IgD-negative memory B cell (primary cell): ENCODE data around the gene SPTLC3. TPM values are rescaled to one million over a fixed set of nuclear protein-coding genes. Genes with fewer than 3 reads are reported as not detected.

ENCODE experiments used
- H3K27ac Mint-ChIP-seq, 3 donors: one replicate each; pipeline ENCODE4 v1.8.0; 2020 to 2022; ENCODE audit warnings: mild to moderate bottlenecking in 3 of 3, mixed read lengths in 3 of 3, moderate library complexity in 1 of 3
- H3K27me3 Mint-ChIP-seq: one replicate; pipeline ENCODE4 v1.8.0; 2021; ENCODE audit warnings: mixed read lengths
- H3K36me3 Mint-ChIP-seq: one replicate; pipeline ENCODE4 v1.8.0; 2020; ENCODE audit warnings: mild to moderate bottlenecking, mixed read lengths
- H3K4me1 Mint-ChIP-seq, 3 donors: one replicate each; pipeline ENCODE4 v1.8.0; 2020 to 2022; ENCODE audit warnings: mixed read lengths in 3 of 3, mild to moderate bottlenecking in 1 of 3
- H3K4me3 Mint-ChIP-seq, 4 donors: one replicate each; pipeline ENCODE4 v1.8.0; 2020 to 2022; ENCODE audit warnings: mild to moderate bottlenecking in 4 of 4, mixed read lengths in 4 of 4, moderate library complexity in 3 of 4
- H3K9me3 Mint-ChIP-seq, 3 donors: one replicate each; pipeline ENCODE4 v1.8.0; 2020 to 2021; ENCODE audit warnings: mixed read lengths in 3 of 3, mild to moderate bottlenecking in 1 of 3
- polyA plus RNA-seq: library from polyadenylated mRNA; unstranded; fragments of 300-500 nt; fragmentation: Illumina TruSeq; gene quantifications from one replicate; pipeline ENCODE4 v1.2.3, GENCODE V29; 2021

Gene SPTLC3
- polyA plus RNA-seq, 1 donor from 2014 or later: not detected

DNA sequence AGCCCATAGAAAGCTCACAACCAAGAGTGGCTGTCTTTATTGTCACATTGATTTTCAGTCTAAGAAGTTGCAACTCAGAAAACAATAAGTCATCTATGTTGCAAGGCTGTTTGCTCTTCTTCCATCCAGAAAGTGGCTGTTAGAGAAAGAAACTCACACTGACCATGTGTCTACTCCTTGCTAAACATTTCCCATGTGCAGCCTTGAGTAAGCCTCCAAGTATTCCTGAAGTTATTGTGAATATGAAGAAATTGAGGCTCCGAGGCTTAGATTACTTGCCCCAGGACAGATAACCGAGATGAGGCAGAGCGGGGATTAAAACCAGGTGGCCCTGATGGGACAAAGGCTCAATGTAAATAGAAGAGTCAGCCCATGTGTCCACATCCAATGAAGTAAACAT is 105.0 kb downstream of the SPTLC3 start:
- H3K27me3 Mint-ChIP-seq: no peaks in the 10 kb centered on the region
- H3K4me3 Mint-ChIP-seq: no peak overlapping the region
- H3K9me3 Mint-ChIP-seq: no peaks in the 10 kb centered on the region
- no peaks in the 10 kb centered on the region for H3K4me1 Mint-ChIP-seq
- no peaks in the 10 kb centered on the region for H3K36me3 Mint-ChIP-seq
- no peak overlapping the region for H3K27ac Mint-ChIP-seq

- no peaks in the 10 kb centered on the region for H3K27me3 Mint-ChIP-seq
Observed at GRCh38 chr20:13117200-13117599, 108.4 kb downstream of the SPTLC3 start.

GRCh38 chr20:13118676-13119075 is 109.9 kb downstream of the SPTLC3 start:
- no peaks in the 10 kb centered on the region for H3K36me3 Mint-ChIP-seq
- H3K27ac Mint-ChIP-seq: no peak overlapping the region
- H3K27me3 Mint-ChIP-seq: no peaks in the 10 kb centered on the region
- no peak overlapping the region for H3K4me3 Mint-ChIP-seq
- no peaks in the 10 kb centered on the region for H3K4me1 Mint-ChIP-seq
- no peaks in the 10 kb centered on the region for H3K9me3 Mint-ChIP-seq

More at GRCh38 chr20:13117200-13117599, 108.4 kb downstream of the SPTLC3 start:
- Mint-ChIP-seq H3K36me3 (no peaks in the 10 kb centered on the region), H3K9me3 (no peaks in the 10 kb centered on the region), H3K27ac (no peak overlapping the region), H3K4me1 (no peaks in the 10 kb centered on the region), H3K4me3 (no peak overlapping the region)

- Mint-ChIP-seq H3K27ac (no peak overlapping the region), H3K4me1 (no peaks in the 10 kb centered on the region), H3K36me3 (no peaks in the 10 kb centered on the region), H3K27me3 (peaks cover 1% of the 10 kb centered on the region), H3K4me3 (no peak overlapping the region), H3K9me3 (no peaks in the 10 kb centered on the region)
Observed at GRCh38 chr20:13119583-13119982, 110.8 kb downstream of the SPTLC3 start.

- Mint-ChIP-seq H3K4me1 (no peaks in the 10 kb centered on the region), H3K27ac (no peak overlapping the region), H3K36me3 (no peaks in the 10 kb centered on the region), H3K27me3 (peaks cover 1% of the 10 kb centered on the region), H3K9me3 (no peaks in the 10 kb centered on the region), H3K4me3 (no peak overlapping the region)
Observed at GRCh38 chr20:13120471-13120870, 111.7 kb downstream of the SPTLC3 start.

DNA sequence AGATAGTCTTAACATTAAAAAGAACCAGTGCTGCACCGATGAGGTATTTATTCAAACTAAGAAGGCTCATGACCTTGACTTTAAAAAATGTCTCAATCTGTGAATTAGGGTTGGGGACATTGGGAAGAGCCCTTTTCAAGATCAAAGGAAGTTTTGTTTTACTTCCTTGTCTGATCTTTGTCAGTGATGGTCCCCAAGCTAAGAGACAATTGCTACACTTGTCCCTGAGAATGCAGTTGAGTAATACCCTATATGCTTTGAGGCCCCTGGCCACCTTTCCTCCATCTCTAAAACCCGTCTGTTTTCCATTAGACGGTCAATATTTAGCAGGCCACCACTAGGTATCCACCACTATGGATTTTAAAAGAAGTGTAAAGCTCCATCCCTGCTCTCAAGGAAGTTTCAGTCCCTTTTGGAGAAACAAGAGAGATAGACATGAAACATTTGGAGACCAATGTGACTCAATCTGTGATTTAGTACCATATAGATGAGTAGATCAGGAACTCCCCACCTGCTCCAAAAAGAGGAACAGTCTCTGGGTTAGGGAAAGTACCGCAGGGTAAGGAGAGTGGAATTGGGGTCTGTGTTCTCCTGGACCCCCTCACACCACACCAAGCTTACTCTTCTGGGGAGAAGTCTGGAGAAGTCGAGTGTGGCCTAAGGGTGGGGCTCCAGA is 113.2 kb downstream of the SPTLC3 start:
- Mint-ChIP-seq H3K9me3 (no peaks in the 10 kb centered on the region), H3K27me3 (peaks cover 1% of the 10 kb centered on the region), H3K4me1 (no peaks in the 10 kb centered on the region), H3K36me3 (no peaks in the 10 kb centered on the region), H3K4me3 (no peak overlapping the region), H3K27ac (no peak overlapping the region)

DNA sequence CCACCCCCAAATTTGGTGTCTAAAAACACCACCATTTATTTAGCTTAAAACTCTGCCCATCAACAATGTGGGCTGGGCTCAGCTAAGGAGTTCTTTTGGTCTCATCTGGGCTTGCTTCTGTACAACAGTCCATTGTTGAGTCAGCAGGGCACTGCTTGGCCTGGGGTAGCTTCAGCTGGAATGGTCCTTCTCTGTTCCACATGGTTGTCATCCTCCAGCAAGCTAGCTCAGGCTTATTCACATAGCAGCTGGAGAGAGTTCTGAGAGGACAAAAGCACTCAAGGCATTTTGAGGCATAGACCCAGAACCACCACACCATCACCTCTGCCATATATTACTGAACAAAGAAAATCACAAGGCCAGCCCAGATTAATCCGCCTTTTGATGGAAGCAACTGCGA is 116.7 kb downstream of the SPTLC3 start:
- Mint-ChIP-seq H3K36me3 (no peaks in the 10 kb centered on the region), H3K27ac (no peak overlapping the region), H3K9me3 (peaks cover 0 to 2% (median 0%) of the 10 kb centered on the region in 3 donors)

GRCh38 chr20:13128173-13128572 is 119.4 kb downstream of the SPTLC3 start:
- H3K4me3 Mint-ChIP-seq: no peak overlapping the region
- peaks cover 1% of the 10 kb centered on the region for H3K27me3 Mint-ChIP-seq
- no peaks in the 10 kb centered on the region for H3K36me3 Mint-ChIP-seq
- H3K9me3 Mint-ChIP-seq: peaks cover 0 to 2% (median 0%) of the 10 kb centered on the region in 3 donors
- H3K4me1 Mint-ChIP-seq: no peaks in the 10 kb centered on the region
- H3K27ac Mint-ChIP-seq: no peak overlapping the region

More for the DNA sequence above, 116.7 kb downstream of the SPTLC3 start:
- Mint-ChIP-seq H3K4me3 (no peak overlapping the region), H3K4me1 (no peaks in the 10 kb centered on the region), H3K27me3 (peaks cover 1% of the 10 kb centered on the region)

DNA sequence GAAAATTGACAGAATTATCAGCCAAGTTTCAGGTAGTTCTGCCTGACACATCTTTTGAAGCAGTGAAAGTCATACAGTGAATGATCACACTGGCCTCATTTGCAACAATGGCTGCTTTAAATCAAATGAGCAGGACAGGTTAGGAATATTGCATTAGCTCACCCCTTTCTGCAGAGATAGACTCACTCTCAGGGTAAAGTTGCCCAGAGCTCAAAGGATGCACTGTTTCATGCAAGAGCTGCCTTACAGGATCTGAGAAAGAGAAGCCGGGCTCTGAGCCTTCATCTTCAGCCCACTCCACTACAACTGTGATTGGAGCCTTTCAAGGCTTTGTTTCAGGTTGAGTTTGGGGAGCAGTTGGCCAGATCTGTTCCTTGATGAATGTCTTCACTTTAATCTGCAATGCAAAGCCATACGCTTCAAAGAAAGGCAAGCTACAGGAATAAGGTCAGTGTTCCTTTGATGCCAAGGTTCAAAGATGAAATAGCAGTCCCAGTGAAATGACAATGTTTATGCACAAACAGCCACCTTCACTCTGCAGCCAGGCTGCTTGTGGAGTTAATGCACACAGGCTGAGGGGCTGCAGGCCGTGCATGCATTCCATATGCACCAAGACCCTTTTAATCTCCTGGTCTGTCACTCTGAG is 121.4 kb downstream of the SPTLC3 start:
- Mint-ChIP-seq H3K4me3 (peak overlapping the region in 1 of 4 donors; percentile 0), H3K27ac (no peak overlapping the region), H3K27me3 (no peaks in the 10 kb centered on the region), H3K4me1 (no peaks in the 10 kb centered on the region), H3K9me3 (peaks cover 0 to 2% (median 0%) of the 10 kb centered on the region in 3 donors), H3K36me3 (no peaks in the 10 kb centered on the region)

DNA sequence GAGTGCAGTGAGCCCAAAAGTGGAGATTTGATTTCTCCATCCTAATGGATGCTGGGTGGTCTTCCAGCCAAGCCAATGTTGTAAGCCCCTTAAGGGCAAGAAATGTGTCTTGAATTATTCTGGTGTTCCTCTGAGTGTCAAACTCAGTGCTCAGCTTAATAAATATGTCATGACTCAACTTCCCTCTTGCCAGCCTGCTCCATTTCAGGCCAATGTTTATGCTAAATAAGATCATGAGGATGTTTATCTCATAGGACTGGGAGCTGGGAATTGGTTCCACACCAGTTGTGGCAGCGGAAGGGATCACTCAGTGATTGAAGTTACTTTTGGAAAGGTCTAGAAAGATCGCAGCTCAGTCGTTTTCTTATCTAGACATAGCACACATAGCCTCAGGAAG is 121.9 kb downstream of the SPTLC3 start:
- Mint-ChIP-seq H3K27me3 (no peaks in the 10 kb centered on the region), H3K4me3 (no peak overlapping the region), H3K9me3 (peaks cover 0 to 2% (median 0%) of the 10 kb centered on the region in 3 donors), H3K36me3 (no peaks in the 10 kb centered on the region), H3K4me1 (no peaks in the 10 kb centered on the region), H3K27ac (no peak overlapping the region)

GRCh38 chr20:13131688-13132087 is 122.9 kb downstream of the SPTLC3 start:
- no peaks in the 10 kb centered on the region for H3K27me3 Mint-ChIP-seq
- no peaks in the 10 kb centered on the region for H3K36me3 Mint-ChIP-seq
- peaks cover 0 to 2% (median 0%) of the 10 kb centered on the region in 3 donors for H3K9me3 Mint-ChIP-seq
- H3K27ac Mint-ChIP-seq: no peak overlapping the region
- H3K4me1 Mint-ChIP-seq: no peaks in the 10 kb centered on the region
- H3K4me3 Mint-ChIP-seq: no peak overlapping the region

DNA sequence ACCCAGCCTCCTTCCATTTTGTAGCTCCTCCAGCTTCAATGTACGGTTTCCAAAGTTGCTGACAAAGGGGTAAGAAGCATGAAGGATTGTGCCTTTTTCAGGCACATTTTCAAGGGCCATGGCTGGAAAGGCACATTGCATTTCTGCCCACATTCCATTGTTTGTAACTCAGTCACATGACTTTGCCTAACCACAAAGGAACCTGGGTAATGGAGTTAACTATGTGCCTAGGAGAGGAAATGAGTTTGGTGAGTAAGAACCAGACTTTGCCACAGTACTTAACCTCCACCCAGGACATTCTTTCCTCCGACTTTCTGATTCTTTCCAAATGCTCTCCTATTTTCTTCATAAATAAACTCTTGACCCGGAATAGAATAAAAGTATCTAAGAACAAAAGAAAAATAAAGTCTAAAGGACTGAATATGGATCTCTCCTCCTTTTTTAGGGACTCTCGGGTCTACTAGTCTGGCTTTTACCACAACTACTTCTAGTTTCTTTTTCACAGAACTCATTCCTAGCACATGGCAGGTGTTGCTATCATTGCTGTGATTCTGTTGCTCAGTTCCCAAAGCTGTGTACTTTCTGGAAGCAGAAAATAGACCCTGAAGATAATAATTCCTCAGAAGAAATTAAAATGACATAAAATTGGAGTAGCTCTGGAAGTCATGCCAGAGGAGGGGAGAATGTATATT is 130.8 kb downstream of the SPTLC3 start:
- peaks cover 0 to 2% (median 0%) of the 10 kb centered on the region in 3 donors for H3K9me3 Mint-ChIP-seq
- H3K27me3 Mint-ChIP-seq: peaks cover 7% of the 10 kb centered on the region
- no peak overlapping the region for H3K27ac Mint-ChIP-seq
- H3K4me3 Mint-ChIP-seq: no peak overlapping the region
- no peaks in the 10 kb centered on the region for H3K36me3 Mint-ChIP-seq
- H3K4me1 Mint-ChIP-seq: no peaks in the 10 kb centered on the region

GRCh38 chr20:13140201-13140600 is 131.4 kb downstream of the SPTLC3 start:
- peaks cover 0 to 2% (median 0%) of the 10 kb centered on the region in 3 donors for H3K9me3 Mint-ChIP-seq
- H3K27ac Mint-ChIP-seq: no peak overlapping the region
- H3K27me3 Mint-ChIP-seq: peaks cover 7% of the 10 kb centered on the region
- no peaks in the 10 kb centered on the region for H3K4me1 Mint-ChIP-seq
- H3K36me3 Mint-ChIP-seq: no peaks in the 10 kb centered on the region
- no peak overlapping the region for H3K4me3 Mint-ChIP-seq

DNA sequence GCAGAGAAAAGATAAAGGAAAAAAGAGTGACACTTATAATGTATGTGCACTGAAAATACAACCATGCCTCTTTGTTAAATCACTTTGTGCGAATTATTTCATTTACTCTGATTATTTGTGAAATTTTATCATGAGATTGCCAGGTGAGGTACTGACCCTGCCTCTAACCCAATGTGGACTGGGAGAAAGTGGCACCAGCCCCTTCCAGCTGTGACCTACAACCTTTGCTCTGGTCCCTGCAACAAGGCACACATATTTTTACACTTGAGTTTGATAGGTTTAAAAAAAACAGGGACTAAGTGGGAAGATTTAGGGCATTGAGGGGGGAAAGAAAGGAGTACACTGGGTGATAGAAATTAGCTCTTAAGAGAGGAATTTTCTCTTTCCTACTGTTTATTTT is 132.0 kb downstream of the SPTLC3 start:
- Mint-ChIP-seq H3K36me3 (no peaks in the 10 kb centered on the region), H3K4me3 (no peak overlapping the region), H3K27ac (no peak overlapping the region), H3K4me1 (no peaks in the 10 kb centered on the region), H3K9me3 (peaks cover 0 to 2% (median 0%) of the 10 kb centered on the region in 3 donors), H3K27me3 (peaks cover 10% of the 10 kb centered on the region)

DNA sequence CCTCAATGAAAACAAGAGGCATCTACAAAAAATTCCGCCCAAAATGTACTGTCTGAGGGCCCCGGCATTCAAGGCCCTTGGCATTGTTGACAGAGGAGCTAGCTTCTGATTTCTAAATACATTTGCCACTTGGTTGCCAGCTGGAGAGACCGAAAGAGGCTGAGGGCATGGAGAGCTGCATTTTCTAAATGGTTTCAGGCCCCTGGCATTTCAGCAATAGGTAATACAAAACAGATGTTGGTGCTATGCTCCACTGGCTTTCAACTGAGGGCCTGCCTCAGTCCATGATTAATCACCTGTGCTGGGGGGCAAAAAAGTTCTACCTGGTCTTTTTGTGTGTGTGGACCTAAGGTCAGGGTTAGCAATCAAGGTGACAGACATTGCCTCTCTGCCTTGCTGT is 132.8 kb downstream of the SPTLC3 start:
- H3K9me3 Mint-ChIP-seq: peaks cover 0 to 2% (median 0%) of the 10 kb centered on the region in 3 donors
- H3K4me1 Mint-ChIP-seq: no peaks in the 10 kb centered on the region
- peaks cover 10% of the 10 kb centered on the region for H3K27me3 Mint-ChIP-seq
- no peaks in the 10 kb centered on the region for H3K36me3 Mint-ChIP-seq
- H3K27ac Mint-ChIP-seq: no peak overlapping the region
- H3K4me3 Mint-ChIP-seq: no peak overlapping the region
